IPS-15b (cell line): Measurements from ENCODE around the gene GABBR2.
"Not testable (repeated sequence)": the region's sequence is repeated elsewhere in the genome, so short reads cannot be mapped to it uniquely, and the experiment has no call there.

ENCODE experiments used
- H3K27me3 ChIP-seq: one replicate; pipeline ENCODE4 v1.6.1; 2013; ENCODE audit warnings: low read length; ENCODE audit not compliant: control insufficient read depth, insufficient read depth
- H3K36me3 ChIP-seq: one replicate; pipeline ENCODE4 v1.6.1; 2013; ENCODE audit warnings: low read length; ENCODE audit not compliant: control insufficient read depth, insufficient read depth
- H3K4me1 ChIP-seq: one replicate; pipeline ENCODE4 v1.6.1; 2013; ENCODE audit warnings: mild to moderate bottlenecking, low read length; ENCODE audit not compliant: control insufficient read depth, insufficient read depth
- H3K4me3 ChIP-seq: one replicate; pipeline ENCODE4 v1.5.1; 2013; ENCODE audit warnings: low read depth, low read length
- H3K9ac ChIP-seq: one replicate; pipeline ENCODE4 v1.6.1; 2013; ENCODE audit warnings: low read depth, mild to moderate bottlenecking, low read length
- H3K9me3 ChIP-seq: one replicate; pipeline ENCODE4 v1.6.1; 2013; ENCODE audit warnings: mild to moderate bottlenecking, low read length; ENCODE audit not compliant: control insufficient read depth, insufficient read depth

The GABBR2 gene

DNA sequence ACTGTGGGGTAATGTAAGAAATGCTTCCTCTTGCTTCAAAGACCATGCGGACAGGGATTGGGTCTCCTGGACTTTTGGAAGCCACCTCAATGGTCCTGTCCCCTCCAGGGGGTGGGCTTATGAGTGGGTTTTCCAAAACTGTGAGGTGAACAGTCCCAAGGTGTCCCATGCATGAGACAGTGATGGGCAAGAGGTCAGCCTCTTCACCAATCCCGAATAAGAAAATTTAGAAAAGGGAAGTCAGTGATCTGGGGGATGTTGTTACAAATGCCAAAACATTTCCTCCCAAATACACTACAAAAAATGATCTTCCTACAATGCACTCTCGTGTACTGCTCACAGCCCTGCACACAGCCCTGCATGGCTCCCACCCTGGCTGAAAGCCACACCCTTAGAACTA is 237.6 kb downstream of the GABBR2 start:
- no peaks in the 10 kb centered on the region for H3K27me3 ChIP-seq
- H3K9me3 ChIP-seq, result no peaks in the 10 kb centered on the region
- no peak overlapping the region for H3K9ac ChIP-seq
- H3K36me3 ChIP-seq, result no peaks in the 10 kb centered on the region
- no peaks in the 10 kb centered on the region for H3K4me1 ChIP-seq
- no peak overlapping the region for H3K4me3 ChIP-seq

DNA sequence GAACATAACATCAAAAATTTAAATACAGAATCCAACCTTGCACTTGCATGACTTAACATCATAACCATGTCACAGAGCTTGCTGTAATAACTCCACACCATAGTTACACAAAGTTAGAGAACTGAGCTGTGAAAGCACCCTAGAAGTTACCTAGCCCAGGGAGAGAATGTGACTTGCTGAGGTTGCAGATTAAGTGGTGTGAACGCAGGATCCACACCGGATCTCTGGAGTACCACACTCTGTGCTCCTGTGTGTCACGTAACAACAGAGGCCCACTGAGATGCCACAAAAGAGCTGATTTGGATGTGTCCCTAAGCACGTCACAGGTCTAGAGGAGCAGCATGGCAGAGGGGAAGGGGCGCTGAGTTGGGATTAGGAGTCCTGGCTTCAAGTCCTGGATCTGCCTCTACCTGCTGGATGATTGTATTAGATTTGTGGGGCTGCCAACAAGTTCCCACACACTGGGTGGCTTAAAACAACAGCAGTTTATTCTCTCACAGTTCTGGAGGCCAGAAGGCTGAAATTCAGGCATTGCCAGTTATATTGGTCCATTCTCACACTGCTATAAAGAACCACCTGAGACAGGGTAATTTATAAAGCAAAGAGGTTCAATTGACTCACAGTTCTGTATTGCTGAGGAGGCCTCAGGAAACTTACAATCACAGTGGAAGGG is 240.0 kb downstream of the GABBR2 start:
- Histone ChIP-seq H3K4me1 (no peaks in the 10 kb centered on the region), H3K4me3 (no peak overlapping the region), H3K9me3 (no peaks in the 10 kb centered on the region), H3K9ac (no peak overlapping the region), H3K36me3 (no peaks in the 10 kb centered on the region), H3K27me3 (no peaks in the 10 kb centered on the region)

GRCh38 chr9:98465799-98466198 is 242.9 kb downstream of the GABBR2 start:
- Histone ChIP-seq H3K9me3 (peaks cover 3% of the 10 kb centered on the region), H3K36me3 (no peaks in the 10 kb centered on the region)

GRCh38 chr9:98464156-98464690 is 244.5 kb downstream of the GABBR2 start:
- not testable (repeated sequence) for H3K4me1 ChIP-seq, H3K9me3 ChIP-seq, H3K36me3 ChIP-seq, H3K4me3 ChIP-seq, H3K9ac ChIP-seq, H3K27me3 ChIP-seq

More at GRCh38 chr9:98465799-98466198, 242.9 kb downstream of the GABBR2 start:
- no peaks in the 10 kb centered on the region for H3K27me3 ChIP-seq
- no peak overlapping the region for H3K4me3 ChIP-seq
- H3K9ac ChIP-seq, result no peak overlapping the region
- no peaks in the 10 kb centered on the region for H3K4me1 ChIP-seq

GRCh38 chr9:98462310-98462709 is 246.4 kb downstream of the GABBR2 start:
- Histone ChIP-seq H3K9ac (no peak overlapping the region), H3K36me3 (no peaks in the 10 kb centered on the region), H3K9me3 (peaks cover 3% of the 10 kb centered on the region), H3K27me3 (no peaks in the 10 kb centered on the region), H3K4me1 (no peaks in the 10 kb centered on the region), H3K4me3 (no peak overlapping the region)

DNA sequence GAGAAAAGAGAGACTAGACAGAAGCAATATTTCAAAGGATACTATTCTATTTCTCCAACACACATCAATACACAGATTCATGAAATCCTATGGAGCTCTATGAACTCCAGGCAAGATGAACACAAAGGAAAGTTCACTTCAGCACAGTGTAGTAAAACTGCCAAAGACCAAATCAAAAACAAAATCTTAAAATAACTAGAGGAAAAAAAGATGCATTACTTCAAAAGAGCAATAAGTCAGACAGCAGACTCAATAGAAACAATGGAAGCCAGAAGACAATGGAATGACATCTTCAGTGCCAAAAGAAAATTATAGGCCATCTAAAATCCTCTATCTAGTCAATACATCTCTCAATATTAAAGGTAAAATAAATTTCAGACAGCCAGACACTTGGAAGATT is 248.0 kb downstream of the GABBR2 start:
- H3K4me3 ChIP-seq, result no peak overlapping the region
- no peak overlapping the region for H3K9ac ChIP-seq
- H3K9me3 ChIP-seq, result peaks cover 3% of the 10 kb centered on the region
- H3K27me3 ChIP-seq, result no peaks in the 10 kb centered on the region
- H3K4me1 ChIP-seq, result no peaks in the 10 kb centered on the region
- no peaks in the 10 kb centered on the region for H3K36me3 ChIP-seq

GRCh38 chr9:98457726-98458370 is 250.9 kb downstream of the GABBR2 start:
- H3K4me3 ChIP-seq, result no peak overlapping the region
- no peaks in the 10 kb centered on the region for H3K36me3 ChIP-seq
- H3K9ac ChIP-seq, result no peak overlapping the region
- H3K27me3 ChIP-seq, result no peaks in the 10 kb centered on the region
- H3K9me3 ChIP-seq, result peaks cover 3% of the 10 kb centered on the region
- H3K4me1 ChIP-seq, result no peaks in the 10 kb centered on the region

- no peak overlapping the region for H3K4me3 ChIP-seq
- no peaks in the 10 kb centered on the region for H3K9me3 ChIP-seq
- no peaks in the 10 kb centered on the region for H3K36me3 ChIP-seq
- no peak overlapping the region for H3K9ac ChIP-seq
- H3K4me1 ChIP-seq, result no peaks in the 10 kb centered on the region
- H3K27me3 ChIP-seq, result no peaks in the 10 kb centered on the region
Observed at GRCh38 chr9:98456156-98456613, 252.6 kb downstream of the GABBR2 start.

GRCh38 chr9:98455256-98456155 is 253.2 kb downstream of the GABBR2 start:
- Histone ChIP-seq H3K4me1 (no peaks in the 10 kb centered on the region), H3K36me3 (no peaks in the 10 kb centered on the region), H3K27me3 (no peaks in the 10 kb centered on the region), H3K9ac (no peak overlapping the region), H3K9me3 (no peaks in the 10 kb centered on the region), H3K4me3 (no peak overlapping the region)

- no peaks in the 10 kb centered on the region for H3K36me3 ChIP-seq
- no peak overlapping the region for H3K4me3 ChIP-seq
- no peaks in the 10 kb centered on the region for H3K4me1 ChIP-seq
Observed at GRCh38 chr9:98453589-98454311, 255.0 kb downstream of the GABBR2 start.

GRCh38 chr9:98451576-98451975 is 257.2 kb downstream of the GABBR2 start:
- no peaks in the 10 kb centered on the region for H3K9me3 ChIP-seq
- no peak overlapping the region for H3K9ac ChIP-seq
- H3K27me3 ChIP-seq, result no peaks in the 10 kb centered on the region
- H3K4me1 ChIP-seq, result no peaks in the 10 kb centered on the region
- no peak overlapping the region for H3K4me3 ChIP-seq
- no peaks in the 10 kb centered on the region for H3K36me3 ChIP-seq

More at GRCh38 chr9:98453589-98454311, 255.0 kb downstream of the GABBR2 start:
- Histone ChIP-seq H3K27me3 (no peaks in the 10 kb centered on the region), H3K9me3 (no peaks in the 10 kb centered on the region), H3K9ac (no peak overlapping the region)
